CD14-positive monocyte (primary cell): ENCODE measurements around the gene ANKRD10. TPM values are rescaled to one million over a fixed set of nuclear protein-coding genes. Genes with fewer than 3 reads are reported as not detected.

ENCODE experiments used
- DNase-seq, 3 donors: peaks; one replicate each; pipeline ENCODE4 v3.0.0-alpha.2; 2011 to 2022
- H2AFZ ChIP-seq: 2 replicates; pipeline ENCODE4 v1.6.0; 2012; ENCODE audit warnings: mild to moderate bottlenecking, low read depth, low read length, inconsistent platforms; ENCODE audit not compliant: insufficient read depth, poor library complexity, severe bottlenecking
- H3K27ac ChIP-seq, 2 donors: 1 replicate in 1 of 2; 2 replicates in 1 of 2; pipeline ENCODE4 v1.5.1; 2012 to 2013; ENCODE audit warnings: low read length in 2 of 2, control low read depth in 1 of 2, inconsistent platforms in 1 of 2, low read depth in 1 of 2, mild to moderate bottlenecking in 1 of 2
- H3K27me3 ChIP-seq, 2 donors: one replicate each; pipeline versions ENCODE4 v1.6.0 to v1.6.1; 2011 to 2013; ENCODE audit warnings: low read length in 2 of 2; ENCODE audit not compliant: control insufficient read depth in 2 of 2, insufficient read depth in 2 of 2
- H3K36me3 ChIP-seq, 2 donors: replicated peaks in 1 of 2; 1 replicate in 1 of 2; 2 replicates in 1 of 2; pipeline versions ENCODE4 v1.5.1 to v1.6.1; 2012 to 2013; ENCODE audit warnings: low read length in 2 of 2, control low read depth in 1 of 2, inconsistent platforms in 1 of 2, mild to moderate bottlenecking in 1 of 2; ENCODE audit not compliant: insufficient read depth in 2 of 2, control insufficient read depth in 1 of 2
- H3K4me1 ChIP-seq, 2 donors: 1 replicate in 1 of 2; 2 replicates in 1 of 2; pipeline versions ENCODE4 v1.5.1 to v1.6.1; 2012 to 2013; ENCODE audit warnings: low read length in 2 of 2, control low read depth in 1 of 2, inconsistent platforms in 1 of 2, mild to moderate bottlenecking in 1 of 2, moderate library complexity in 1 of 2; ENCODE audit not compliant: insufficient read depth in 2 of 2, control insufficient read depth in 1 of 2
- H3K4me2 ChIP-seq: replicated peaks from 2 replicates; pipeline ENCODE3; 2012; ENCODE audit warnings: low read length, moderate library complexity, mild to moderate bottlenecking; ENCODE audit not compliant: poor library complexity, severe bottlenecking; ENCODE audit errors: extremely low read depth
- H3K4me3 ChIP-seq, 3 experiments: fragments of 200-600 bp in 1 of 3; sonication (generic) in 1 of 3; replicated peaks in 1 of 3; 1 replicate in 2 of 3; 2 replicates in 1 of 3; pipeline ENCODE4 v1.5.1; 2011 to 2013; ENCODE audit warnings: low read length in 3 of 3, mild to moderate bottlenecking in 3 of 3, control low read depth in 2 of 3, low read depth in 2 of 3, inconsistent platforms in 1 of 3, moderate library complexity in 1 of 3
- H3K79me2 ChIP-seq: 2 replicates; pipeline ENCODE4 v1.6.0; 2012; ENCODE audit warnings: mild to moderate bottlenecking, control low read depth, inconsistent platforms, low read length, moderate library complexity; ENCODE audit not compliant: insufficient read depth
- H3K9ac ChIP-seq: 2 replicates; pipeline ENCODE4 v1.6.0; 2017; ENCODE audit warnings: low read length, mild to moderate bottlenecking; ENCODE audit not compliant: insufficient read depth, poor library complexity, severe bottlenecking
- H3K9me3 ChIP-seq, 2 donors: replicated peaks in 1 of 2; 1 replicate in 1 of 2; 2 replicates in 1 of 2; pipeline versions ENCODE4 v1.5.1 to v1.6.1; 2012 to 2013; ENCODE audit warnings: low read length in 2 of 2, control low read depth in 1 of 2; ENCODE audit not compliant: control insufficient read depth in 1 of 2, insufficient read depth in 1 of 2
- H4K20me1 ChIP-seq: 2 replicates; pipeline ENCODE4 v1.6.0; 2012; ENCODE audit warnings: mild to moderate bottlenecking, low read length, control low read depth, moderate library complexity; ENCODE audit not compliant: insufficient read depth
- H3K27ac Mint-ChIP-seq, 7 donors: one replicate each; pipeline ENCODE4 v1.8.0; 2020; ENCODE audit warnings: mild to moderate bottlenecking in 7 of 7, mixed read lengths in 7 of 7, moderate library complexity in 6 of 7, inconsistent platforms in 2 of 7
- H3K27me3 Mint-ChIP-seq, 3 donors: one replicate each; pipeline ENCODE4 v1.8.0; 2021 to 2022; ENCODE audit warnings: low read depth in 3 of 3, mild to moderate bottlenecking in 3 of 3, mixed read lengths in 3 of 3, moderate library complexity in 3 of 3, inconsistent platforms in 1 of 3
- H3K36me3 Mint-ChIP-seq, 2 donors: one replicate each; pipeline ENCODE4 v1.8.0; 2020; ENCODE audit warnings: mixed read lengths in 2 of 2, inconsistent platforms in 1 of 2, mild to moderate bottlenecking in 1 of 2
- H3K4me1 Mint-ChIP-seq: one replicate; pipeline ENCODE4 v1.8.0; 2020; ENCODE audit warnings: mild to moderate bottlenecking, mixed read lengths
- H3K4me3 Mint-ChIP-seq, 2 donors: one replicate each; pipeline ENCODE4 v1.8.0; 2020; ENCODE audit warnings: mild to moderate bottlenecking in 2 of 2, mixed read lengths in 2 of 2, moderate library complexity in 1 of 2
- H3K9me3 Mint-ChIP-seq, 7 donors: one replicate each; pipeline ENCODE4 v1.8.0; 2020 to 2022; ENCODE audit warnings: mixed read lengths in 7 of 7, mild to moderate bottlenecking in 6 of 7, moderate library complexity in 6 of 7, inconsistent platforms in 2 of 7
- WGBS: methylation state at CpG from one replicate; pipeline ENCODE4 v1.1.5; 2013; ENCODE audit warnings: missing lambda C conversion rate; ENCODE audit not compliant: insufficient coverage; 5-methylcytosine and 5-hydroxymethylcytosine counted together
- intact Hi-C, 2 donors: fragments of 100-400 bp; cut with micrococcal nuclease; formaldehyde crosslinking; loops; one replicate each; pipeline versions ENCODE4 v1.15.0 to v1.15.1; 2023
- polyA minus RNA-seq: library from RNA; depleted of rRNA, polyadenylated mRNA; stranded (reverse); fragments of >200 nt; gene quantifications from 2 replicates; pipeline ENCODE4 v1.2.3, GENCODE V29; 2012
- polyA plus RNA-seq, 3 donors: library from polyadenylated mRNA; depleted of rRNA in 1 of 3; unstranded in 2 of 3; stranded (reverse) in 1 of 3; fragments of 300-500 nt in 2 of 3; fragments of >200 nt in 1 of 3; fragmentation: Illumina TruSeq in 2 of 3; gene quantifications; 1 replicate in 2 of 3; 2 replicates in 1 of 3; pipeline ENCODE4 v1.2.3, GENCODE V29; 2012 to 2021
- total RNA-seq, 12 experiments: library from RNA in 1 of 12; stranded (reverse) in 1 of 12; fragments of 120-200 nt in 1 of 12; gene quantifications; one replicate each; pipeline ENCODE4 v1.2.4 and lab custom pipeline; 2013 to 2026; ENCODE audit warnings: mixed read lengths in 6 of 12, inconsistent platforms in 1 of 12
- TF ChIP-seq, protein P1 (sequence below): fragments of 200-600 bp; IDR thresholded peaks from one replicate; pipeline ENCODE4 v1.8.0; 2022; ENCODE audit warnings: antibody characterized with exemption, mild to moderate bottlenecking

ANKRD10 gene
- 98.6 TPM for total RNA-seq (2013)
- 10 to 100 TPM; 30.5 to 79.9 (median 37.2) TPM for polyA plus RNA-seq
- 141 and 156 TPM in 2 replicates for polyA minus RNA-seq
- total RNA-seq (lab: John Stamatoyannopoulos, UW), result 61.6 to 182 (median 154) reads per million in 11 experiments

DNA sequence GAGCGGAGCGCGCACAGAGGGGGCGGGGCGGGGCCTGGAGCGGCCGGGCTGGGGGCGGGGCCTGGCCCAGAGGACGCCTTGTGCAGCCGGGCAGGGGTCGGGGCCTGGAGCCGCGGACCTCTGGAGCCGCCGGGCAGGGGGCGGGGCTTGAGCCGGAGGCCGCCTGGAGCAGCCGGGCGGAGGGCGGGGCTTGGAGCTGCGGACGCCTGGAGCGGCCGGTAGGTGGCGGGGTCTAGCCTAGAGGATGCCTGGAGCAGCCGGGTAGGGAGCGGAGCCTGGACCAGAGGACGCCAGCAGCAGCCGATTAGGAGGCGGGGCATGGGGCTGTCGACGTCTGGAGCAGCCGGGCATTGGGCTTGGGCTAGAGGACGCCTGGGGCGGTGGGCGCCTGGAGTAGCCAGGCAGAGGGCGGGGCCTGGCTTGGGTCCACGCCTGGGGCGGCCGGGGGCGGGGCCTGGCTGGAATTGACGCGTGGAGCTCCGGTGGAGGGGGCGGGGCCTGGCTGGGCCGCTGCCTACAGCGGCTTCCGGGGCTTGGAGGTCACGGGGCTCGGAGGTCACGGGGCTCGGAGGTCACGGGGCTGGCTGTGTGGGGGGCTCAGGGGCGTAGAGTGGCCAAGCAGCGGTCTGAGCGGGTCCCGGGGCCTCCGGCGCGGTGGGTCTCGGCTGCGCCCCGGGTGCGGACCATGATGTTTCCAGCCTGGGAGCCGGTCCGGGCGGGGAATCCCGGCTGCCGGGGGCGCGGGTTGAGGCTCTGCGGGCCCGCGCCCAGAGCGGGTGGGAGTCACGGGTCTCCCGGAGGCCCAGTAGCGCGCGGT lies at the start of gene ANKRD10:
ANKRD10 (minus strand) TSS at position 13 of the 817 bp plus-strand sequence. CDS start 135 bp downstream, outside the sequence.
- WGBS, result under 1% methylated on average over 80 of the region's 81 CpGs
- H3K4me1 Mint-ChIP-seq, result peaks cover 31% of the 10 kb centered on the region
- intact Hi-C loops, result loop anchor here (2.0 to 10.0 kb wide), 6 partner anchors 130 to 310 kb away; partner anchors contain the start of gene ING1 (in 2 of the 2)
- peaks cover 27 to 28% of the 10 kb centered on the region in 2 donors for H3K4me1 ChIP-seq
- H3K4me2 ChIP-seq, result peak within 1 kb of the TSS; percentile 92
- peak within 1 kb of the TSS; percentile 97 for H3K9ac ChIP-seq
- H3K27me3 ChIP-seq, result no peaks in the 10 kb centered on the region
- H4K20me1 ChIP-seq, result peaks cover 36% of the 10 kb centered on the region
- no peaks in the 10 kb centered on the region for H3K9me3 ChIP-seq
- H3K27me3 Mint-ChIP-seq, result peaks cover 2 to 7% (median 3%) of the 10 kb centered on the region in 3 donors
- peak within 1 kb of the TSS; percentile 90 to 92 for H3K4me3 Mint-ChIP-seq
- peaks cover 4 to 7% of the 10 kb centered on the region in 2 donors for H3K36me3 ChIP-seq
- H2AFZ ChIP-seq, result peak within 1 kb of the TSS; percentile 75
- peak within 1 kb of the TSS; percentile 96 to 100 (median 99) for H3K27ac Mint-ChIP-seq
- peak; percentile 98 to 99 (median 98) for DNase-seq
- peaks cover 42% of the 10 kb centered on the region for H3K79me2 ChIP-seq
- TF ChIP-seq, protein P1, sequence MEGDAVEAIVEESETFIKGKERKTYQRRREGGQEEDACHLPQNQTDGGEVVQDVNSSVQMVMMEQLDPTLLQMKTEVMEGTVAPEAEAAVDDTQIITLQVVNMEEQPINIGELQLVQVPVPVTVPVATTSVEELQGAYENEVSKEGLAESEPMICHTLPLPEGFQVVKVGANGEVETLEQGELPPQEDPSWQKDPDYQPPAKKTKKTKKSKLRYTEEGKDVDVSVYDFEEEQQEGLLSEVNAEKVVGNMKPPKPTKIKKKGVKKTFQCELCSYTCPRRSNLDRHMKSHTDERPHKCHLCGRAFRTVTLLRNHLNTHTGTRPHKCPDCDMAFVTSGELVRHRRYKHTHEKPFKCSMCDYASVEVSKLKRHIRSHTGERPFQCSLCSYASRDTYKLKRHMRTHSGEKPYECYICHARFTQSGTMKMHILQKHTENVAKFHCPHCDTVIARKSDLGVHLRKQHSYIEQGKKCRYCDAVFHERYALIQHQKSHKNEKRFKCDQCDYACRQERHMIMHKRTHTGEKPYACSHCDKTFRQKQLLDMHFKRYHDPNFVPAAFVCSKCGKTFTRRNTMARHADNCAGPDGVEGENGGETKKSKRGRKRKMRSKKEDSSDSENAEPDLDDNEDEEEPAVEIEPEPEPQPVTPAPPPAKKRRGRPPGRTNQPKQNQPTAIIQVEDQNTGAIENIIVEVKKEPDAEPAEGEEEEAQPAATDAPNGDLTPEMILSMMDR, result peak; percentile 82
- no peaks in the 10 kb centered on the region for H3K9me3 Mint-ChIP-seq
- peaks cover 7 to 11% of the 10 kb centered on the region in 2 donors for H3K36me3 Mint-ChIP-seq
- H3K27ac ChIP-seq, result peak within 1 kb of the TSS; percentile 98 to 100
- peak within 1 kb of the TSS; percentile 86 to 96 (median 89) for H3K4me3 ChIP-seq

DNA sequence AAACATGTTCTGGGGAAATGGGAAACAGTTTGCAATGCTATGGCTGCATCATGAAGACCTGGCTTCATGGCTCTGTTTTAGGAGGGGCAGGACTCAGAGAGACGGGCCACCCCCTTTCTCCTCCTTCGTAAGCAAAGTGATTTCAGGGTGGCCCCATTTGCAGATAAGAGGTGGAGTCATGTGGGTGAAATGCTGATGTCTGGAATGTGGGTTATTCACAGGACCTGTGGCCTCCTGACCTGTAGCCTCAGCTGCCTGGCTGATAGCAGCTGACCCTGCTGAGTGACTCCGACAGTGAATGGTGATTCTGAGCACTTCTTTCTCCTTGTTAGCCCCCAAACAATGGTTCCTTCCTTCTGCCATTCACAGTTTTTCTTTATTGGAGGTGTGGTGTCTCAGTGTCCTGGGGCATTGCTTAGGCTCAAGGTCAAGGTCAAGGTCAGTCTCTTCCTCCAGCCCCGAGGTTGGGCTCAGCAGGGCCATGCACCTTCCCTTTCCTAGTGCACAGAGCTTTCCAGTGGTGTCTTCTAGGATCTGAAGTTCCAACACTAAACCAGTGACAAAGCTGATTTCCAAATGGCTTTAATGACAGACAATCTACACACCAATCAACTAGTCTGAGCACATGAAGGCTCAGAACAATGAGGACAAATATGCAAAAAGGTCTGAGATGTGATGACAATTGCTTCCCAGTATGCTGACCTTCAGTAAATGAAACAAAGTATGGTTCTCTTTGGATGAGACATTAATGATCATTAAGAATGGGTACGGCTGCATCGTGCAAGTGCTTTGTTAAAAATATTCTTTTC lies 49.6 kb upstream of the ANKRD10 start:
- no peak overlapping the region for H3K4me3 Mint-ChIP-seq
- Histone ChIP-seq H3K79me2 (no peaks in the 10 kb centered on the region), H3K9me3 (peaks cover 21 to 31% of the 10 kb centered on the region in 2 donors), H3K9ac (no peak overlapping the region), H2AFZ (no peak overlapping the region), H3K27me3 (no peaks in the 10 kb centered on the region), H4K20me1 (no peaks in the 10 kb centered on the region), H3K4me2 (no peak overlapping the region), H3K36me3 (no peaks in the 10 kb centered on the region), H3K27ac (no peak overlapping the region), H3K4me3 (no peak overlapping the region), H3K4me1 (no peaks in the 10 kb centered on the region)
- H3K27ac Mint-ChIP-seq, result no peak overlapping the region
- peaks cover 15 to 51% (median 40%) of the 10 kb centered on the region in 7 donors for H3K9me3 Mint-ChIP-seq
- H3K4me1 Mint-ChIP-seq, result no peaks in the 10 kb centered on the region
- 97% methylated on average over 4 of the region's 6 CpGs for WGBS
- DNase-seq, result no peak
- peaks cover 3 to 6% (median 4%) of the 10 kb centered on the region in 3 donors for H3K27me3 Mint-ChIP-seq
- H3K36me3 Mint-ChIP-seq, result no peaks in the 10 kb centered on the region
- intact Hi-C loops, result no loop called here
- TF ChIP-seq, protein P1, result no peak
